Astrocyte (in vitro differentiated cells and primary cell): ENCODE results near the gene ARHGEF11. TPM values are rescaled to one million over a fixed set of nuclear protein-coding genes. Genes with fewer than 3 reads are reported as not detected.

Source experiments
- DNase-seq: peaks from one replicate; pipeline ENCODE4 v3.0.0-alpha.2; 2010; ENCODE audit warnings: low read depth
- FAIRE-seq: peaks from 2 replicates; lab custom pipeline; 2011; peaks lifted over from hg19 to GRCh38; lab: Jason Lieb, UNC
- H2AFZ ChIP-seq: 2 replicates; pipeline ENCODE4 v1.6.0; 2012; ENCODE audit warnings: low read depth, low read length, inconsistent platforms
- H3K27ac ChIP-seq: 2 replicates; pipeline ENCODE4 v1.5.1; 2011; ENCODE audit warnings: low read depth, low read length, inconsistent platforms
- H3K27me3 ChIP-seq: 2 replicates; pipeline ENCODE4 v1.6.0; 2011; ENCODE audit warnings: low read length, inconsistent platforms; ENCODE audit not compliant: insufficient read depth
- H3K36me3 ChIP-seq: 2 replicates; pipeline ENCODE4 v1.5.1; 2011; ENCODE audit warnings: low read length, inconsistent platforms; ENCODE audit not compliant: insufficient read depth
- H3K4me1 ChIP-seq: 2 replicates; pipeline ENCODE4 v1.5.1; 2011; ENCODE audit warnings: low read length, inconsistent platforms; ENCODE audit not compliant: insufficient read depth
- H3K4me2 ChIP-seq: 2 replicates; pipeline ENCODE4 v1.6.0; 2012; ENCODE audit warnings: low read length, inconsistent platforms
- H3K4me3 ChIP-seq: 2 replicates; pipeline ENCODE4 v1.5.1; 2011; ENCODE audit warnings: low read depth, mild to moderate bottlenecking, low read length, inconsistent platforms; ENCODE audit not compliant: insufficient read depth
- H3K79me2 ChIP-seq: 2 replicates; pipeline ENCODE4 v1.6.0; 2012; ENCODE audit warnings: mild to moderate bottlenecking, low read length, inconsistent platforms; ENCODE audit not compliant: insufficient read depth
- H3K9ac ChIP-seq: 2 replicates; pipeline ENCODE4 v1.6.0; 2012; ENCODE audit warnings: mild to moderate bottlenecking, low read length, inconsistent platforms
- H3K9me3 ChIP-seq: 2 replicates; pipeline ENCODE4 v1.5.1; 2012; ENCODE audit warnings: low read depth, mild to moderate bottlenecking, low read length, inconsistent platforms; ENCODE audit not compliant: insufficient read depth
- H4K20me1 ChIP-seq: 2 replicates; pipeline ENCODE4 v1.6.0; 2012; ENCODE audit warnings: low read length, inconsistent platforms; ENCODE audit not compliant: insufficient read depth
- H3K27ac Mint-ChIP-seq: one replicate; pipeline ENCODE4 v1.8.0; 2021; ENCODE audit warnings: mild to moderate bottlenecking, mixed read lengths; ENCODE audit not compliant: unreplicated experiment
- H3K27me3 Mint-ChIP-seq: one replicate; pipeline ENCODE4 v1.8.0; 2021; ENCODE audit warnings: low read depth, mixed read lengths; ENCODE audit not compliant: unreplicated experiment
- H3K36me3 Mint-ChIP-seq: one replicate; pipeline ENCODE4 v1.8.0; 2021; ENCODE audit warnings: low read depth, mixed read lengths; ENCODE audit not compliant: unreplicated experiment
- H3K4me1 Mint-ChIP-seq: one replicate; pipeline ENCODE4 v1.8.0; 2021; ENCODE audit warnings: low read depth, mixed read lengths; ENCODE audit not compliant: unreplicated experiment
- H3K4me3 Mint-ChIP-seq: one replicate; pipeline ENCODE4 v1.8.0; 2021; ENCODE audit warnings: mild to moderate bottlenecking, moderate library complexity, mixed read lengths; ENCODE audit not compliant: unreplicated experiment
- H3K9me3 Mint-ChIP-seq: one replicate; pipeline ENCODE4 v1.8.0; 2021; ENCODE audit warnings: mild to moderate bottlenecking, mixed read lengths; ENCODE audit not compliant: unreplicated experiment
- EZH2 ChIP-seq: IDR thresholded peaks from 2 replicates; pipeline ENCODE4 v1.6.1; 2012; ENCODE audit warnings: mild to moderate bottlenecking, low read length, inconsistent platforms; ENCODE audit not compliant: insufficient read depth
- total RNA-seq: library from RNA; stranded (reverse); gene quantifications from 2 replicates; pipeline ENCODE4 v1.2.1, GENCODE V29; 2021
- TF ChIP-seq, protein P1 (sequence below): IDR thresholded peaks from 2 replicates; pipeline ENCODE4 v1.5.1; 2011; ENCODE audit warnings: low read depth, mild to moderate bottlenecking, inconsistent platforms, low read length, moderate library complexity; ENCODE audit not compliant: insufficient read depth

ARHGEF11 gene
- total RNA-seq, 1 donor from 2014 or later: 29.2 TPM

GRCh38 chr1:156905651-156906050 is 139.9 kb downstream of the ARHGEF11 start:
- Histone ChIP-seq H3K27ac (no peak overlapping the region), H3K79me2 (peaks cover 37% of the 10 kb centered on the region), H3K4me2 (no peak overlapping the region), H3K36me3 (no peaks in the 10 kb centered on the region), H3K4me1 (peaks cover 37% of the 10 kb centered on the region), H3K9me3 (peaks cover 6% of the 10 kb centered on the region), H2AFZ (no peak overlapping the region), H3K4me3 (no peak overlapping the region), H3K27me3 (no peaks in the 10 kb centered on the region), H4K20me1 (peaks cover 38% of the 10 kb centered on the region), H3K9ac (no peak overlapping the region)
- peak overlapping the region; percentile 44 for H3K27ac Mint-ChIP-seq
- no peaks in the 10 kb centered on the region for H3K9me3 Mint-ChIP-seq
- DNase-seq (no peak), FAIRE-seq (no peak)
- no peak overlapping the region for H3K4me3 Mint-ChIP-seq
- H3K36me3 Mint-ChIP-seq: peaks cover 5% of the 10 kb centered on the region
- H3K4me1 Mint-ChIP-seq: peaks cover 31% of the 10 kb centered on the region
- peaks cover 15% of the 10 kb centered on the region for H3K27me3 Mint-ChIP-seq
- no peak for TF ChIP-seq EZH2
- TF ChIP-seq, protein P1, sequence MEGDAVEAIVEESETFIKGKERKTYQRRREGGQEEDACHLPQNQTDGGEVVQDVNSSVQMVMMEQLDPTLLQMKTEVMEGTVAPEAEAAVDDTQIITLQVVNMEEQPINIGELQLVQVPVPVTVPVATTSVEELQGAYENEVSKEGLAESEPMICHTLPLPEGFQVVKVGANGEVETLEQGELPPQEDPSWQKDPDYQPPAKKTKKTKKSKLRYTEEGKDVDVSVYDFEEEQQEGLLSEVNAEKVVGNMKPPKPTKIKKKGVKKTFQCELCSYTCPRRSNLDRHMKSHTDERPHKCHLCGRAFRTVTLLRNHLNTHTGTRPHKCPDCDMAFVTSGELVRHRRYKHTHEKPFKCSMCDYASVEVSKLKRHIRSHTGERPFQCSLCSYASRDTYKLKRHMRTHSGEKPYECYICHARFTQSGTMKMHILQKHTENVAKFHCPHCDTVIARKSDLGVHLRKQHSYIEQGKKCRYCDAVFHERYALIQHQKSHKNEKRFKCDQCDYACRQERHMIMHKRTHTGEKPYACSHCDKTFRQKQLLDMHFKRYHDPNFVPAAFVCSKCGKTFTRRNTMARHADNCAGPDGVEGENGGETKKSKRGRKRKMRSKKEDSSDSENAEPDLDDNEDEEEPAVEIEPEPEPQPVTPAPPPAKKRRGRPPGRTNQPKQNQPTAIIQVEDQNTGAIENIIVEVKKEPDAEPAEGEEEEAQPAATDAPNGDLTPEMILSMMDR: no peak

- peaks cover 6% of the 10 kb centered on the region for H3K9me3 ChIP-seq
- H3K36me3 ChIP-seq: no peaks in the 10 kb centered on the region
- no peaks in the 10 kb centered on the region for H3K27me3 ChIP-seq
- FAIRE-seq (no peak), DNase-seq (no peak)
- Mint-ChIP-seq H3K4me1 (peaks cover 34% of the 10 kb centered on the region), H3K36me3 (peaks cover 5% of the 10 kb centered on the region), H3K27ac (no peak overlapping the region), H3K4me3 (no peak overlapping the region), H3K27me3 (peaks cover 15% of the 10 kb centered on the region), H3K9me3 (no peaks in the 10 kb centered on the region)
- H3K9ac ChIP-seq: no peak overlapping the region
- no peak overlapping the region for H3K27ac ChIP-seq
- H3K4me3 ChIP-seq: no peak overlapping the region
- peaks cover 34% of the 10 kb centered on the region for H4K20me1 ChIP-seq
- no peak overlapping the region for H3K4me2 ChIP-seq
- H3K4me1 ChIP-seq: peaks cover 42% of the 10 kb centered on the region
- TF ChIP-seq EZH2: no peak
- TF ChIP-seq, protein P1: no peak
- no peak overlapping the region for H2AFZ ChIP-seq
- peaks cover 42% of the 10 kb centered on the region for H3K79me2 ChIP-seq
These were observed 140.4 kb downstream of the ARHGEF11 start for GRCh38 chr1:156905176-156905575.

- Histone ChIP-seq H3K79me2 (peaks cover 50% of the 10 kb centered on the region), H3K27ac (no peak overlapping the region), H3K36me3 (no peaks in the 10 kb centered on the region), H3K4me1 (peaks cover 49% of the 10 kb centered on the region), H3K27me3 (no peaks in the 10 kb centered on the region), H3K9me3 (peaks cover 6% of the 10 kb centered on the region), H3K9ac (no peak overlapping the region), H2AFZ (no peak overlapping the region), H4K20me1 (peaks cover 30% of the 10 kb centered on the region), H3K4me2 (no peak overlapping the region), H3K4me3 (no peak overlapping the region)
- FAIRE-seq (no peak), DNase-seq (no peak)
- Mint-ChIP-seq H3K27ac (no peak overlapping the region), H3K4me3 (no peak overlapping the region), H3K9me3 (no peaks in the 10 kb centered on the region), H3K4me1 (peaks cover 39% of the 10 kb centered on the region), H3K36me3 (peaks cover 5% of the 10 kb centered on the region), H3K27me3 (peaks cover 15% of the 10 kb centered on the region)
- TF ChIP-seq, protein P1: no peak
- TF ChIP-seq EZH2: no peak
These were observed 141.2 kb downstream of the ARHGEF11 start for GRCh38 chr1:156904187-156904959.
